SK-N-SH treated with all-trans-retinoic acid at 6 μM for 48 hours (cell line): ENCODE measurements around the gene ZNF99.

ENCODE experiments used
- ATAC-seq: fragments of 200-7000 bp; cut with Tn5 transposase; 3 replicates; pipeline ENCODE4 v1.9.1; 2020; ENCODE audit warnings: mild to moderate bottlenecking, moderate library complexity
- ARNTL ChIP-seq: fragments of 450-650 bp; formaldehyde crosslinking; IDR thresholded peaks from 2 replicates; pipeline ENCODE4 v1.5.0; 2020; ENCODE audit warnings: low read depth, mild to moderate bottlenecking, moderate library complexity, borderline replicate concordance
- BACH2 ChIP-seq: fragments of 250-450 bp; sonication (Bioruptor Pico); IDR thresholded peaks from 2 replicates; pipeline ENCODE4 v1.9.0; 2021; ENCODE audit warnings: mild to moderate bottlenecking, borderline replicate concordance
- CSDC2 ChIP-seq: fragments of 250-450 bp; sonication (Bioruptor Pico); IDR thresholded peaks from 2 replicates; pipeline ENCODE4 v1.5.0; 2020; ENCODE audit warnings: mild to moderate bottlenecking, moderate library complexity
- ESRRG ChIP-seq: fragments of 250-450 bp; sonication (Bioruptor Pico); IDR thresholded peaks from 2 replicates; pipeline ENCODE4 v1.6.1; 2021; ENCODE audit warnings: mild to moderate bottlenecking
- ISL1 ChIP-seq: fragments of 250-450 bp; sonication (Bioruptor Pico); IDR thresholded peaks from 2 replicates; pipeline ENCODE4 v2.1.2; 2022; ENCODE audit warnings: mild to moderate bottlenecking, moderate library complexity
- PPARA ChIP-seq: fragments of 250-450 bp; sonication (Bioruptor Pico); IDR thresholded peaks from 2 replicates; pipeline ENCODE4 v1.5.0; 2020; ENCODE audit warnings: mild to moderate bottlenecking, borderline replicate concordance
- RARB ChIP-seq: fragments of 250-450 bp; sonication (Bioruptor Pico); IDR thresholded peaks from 2 replicates; pipeline ENCODE4 v1.8.0; 2021; ENCODE audit warnings: mild to moderate bottlenecking, moderate library complexity
- SNAI2 ChIP-seq: fragments of 250-450 bp; sonication (Bioruptor Pico); IDR thresholded peaks from 2 replicates; pipeline ENCODE4 v1.5.0; 2020; ENCODE audit warnings: mild to moderate bottlenecking, moderate library complexity
- TCF4 ChIP-seq: fragments of 250-450 bp; sonication (Bioruptor Pico); IDR thresholded peaks from 2 replicates; pipeline ENCODE4 v1.8.0; 2021; ENCODE audit warnings: mild to moderate bottlenecking, moderate library complexity, borderline replicate concordance
- TOX ChIP-seq: fragments of 250-450 bp; sonication (Bioruptor Pico); IDR thresholded peaks from 2 replicates; pipeline ENCODE4 v1.8.0; 2021; ENCODE audit warnings: mild to moderate bottlenecking, moderate library complexity, borderline replicate concordance
- ZC3H10 ChIP-seq: fragments of 250-450 bp; sonication (Bioruptor Pico); IDR thresholded peaks from 2 replicates; pipeline ENCODE4 v1.5.1; 2021; ENCODE audit warnings: mild to moderate bottlenecking, moderate library complexity
- ZFP3 ChIP-seq: fragments of 250-450 bp; sonication (Bioruptor Pico); IDR thresholded peaks from 2 replicates; pipeline ENCODE4 v1.5.0; 2020; ENCODE audit warnings: mild to moderate bottlenecking, moderate library complexity
- ZFP30 ChIP-seq: fragments of 450-650 bp; formaldehyde crosslinking; IDR thresholded peaks from 2 replicates; pipeline ENCODE4 v1.5.0; 2022; ENCODE audit warnings: mild to moderate bottlenecking, moderate library complexity
- ZNF565 ChIP-seq: fragments of 450-650 bp; formaldehyde crosslinking; conservative IDR thresholded peaks from 2 replicates; pipeline ENCODE4 v1.5.0; 2020; ENCODE audit warnings: low read depth, mild to moderate bottlenecking, moderate library complexity
- ZNF70 ChIP-seq: fragments of 450-650 bp; formaldehyde crosslinking; IDR thresholded peaks from 2 replicates; pipeline ENCODE4 v1.5.0; 2020; ENCODE audit warnings: mild to moderate bottlenecking, moderate library complexity
- TF ChIP-seq, protein P1 (sequence below): fragments of 250-450 bp; sonication (Bioruptor Pico); IDR thresholded peaks from 2 replicates; pipeline ENCODE4 v1.8.0; 2020; ENCODE audit warnings: mild to moderate bottlenecking, moderate library complexity, borderline replicate concordance
- TF ChIP-seq, protein P2 (sequence below): fragments of 250-450 bp; sonication (Bioruptor Pico); IDR thresholded peaks from 2 replicates; pipeline ENCODE4 v1.5.1; 2020; ENCODE audit warnings: low read depth, mild to moderate bottlenecking, moderate library complexity
- TF ChIP-seq, protein P3 (sequence below): fragments of 250-450 bp; sonication (Bioruptor Pico); IDR thresholded peaks from 2 replicates; pipeline ENCODE4 v1.5.0; 2020; ENCODE audit warnings: mild to moderate bottlenecking, moderate library complexity
- TF ChIP-seq, protein P4 (sequence below): fragments of 250-450 bp; sonication (Bioruptor Pico); IDR thresholded peaks from 2 replicates; pipeline ENCODE4 v1.5.1; 2021; ENCODE audit warnings: mild to moderate bottlenecking, moderate library complexity
- TF ChIP-seq, protein P5 (sequence below): fragments of 250-450 bp; sonication (Bioruptor Pico); IDR thresholded peaks from 2 replicates; pipeline ENCODE4 v1.8.0; 2021; ENCODE audit warnings: low read depth, mild to moderate bottlenecking, moderate library complexity, borderline replicate concordance

Gene ZNF99

DNA sequence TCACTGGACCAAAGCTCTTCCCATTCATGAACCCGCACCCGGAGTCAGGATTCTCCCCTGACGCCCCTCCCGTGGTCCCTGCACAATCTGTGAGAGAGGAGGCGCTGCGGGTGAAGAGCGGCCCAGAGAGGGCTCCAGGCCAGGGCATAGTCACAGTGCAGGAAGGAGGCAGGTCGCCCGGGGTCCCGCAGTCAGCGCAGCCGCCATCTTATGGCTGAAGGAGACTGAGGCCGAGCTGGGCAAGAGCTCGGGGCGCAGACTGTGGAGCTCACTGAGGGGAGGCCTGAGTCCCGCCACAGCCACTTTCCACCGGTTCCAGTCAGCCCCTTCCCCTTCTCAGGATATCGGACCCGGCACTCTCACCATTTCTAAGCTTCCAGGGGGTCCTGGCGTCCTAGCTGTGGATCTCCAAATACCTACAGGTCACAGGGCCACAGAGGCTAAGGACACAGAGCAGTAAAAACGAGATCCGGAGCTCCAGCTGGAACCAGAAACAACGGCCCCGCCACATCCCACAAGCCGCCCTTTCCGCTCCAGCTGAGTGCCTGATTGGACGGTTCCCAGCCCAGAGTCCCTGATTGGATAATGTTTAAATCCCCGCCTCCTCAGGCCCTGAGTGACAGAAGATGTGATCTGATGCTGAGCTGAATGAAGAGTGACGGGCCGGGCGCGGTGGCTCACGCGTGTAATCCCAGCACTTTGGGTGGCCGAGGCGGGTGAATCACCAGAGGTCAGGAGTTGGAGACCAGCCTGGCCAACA, at the start of gene ZNF99:
Gene ZNF99 (minus strand): TSS at position 501 of the 760 bp plus-strand sequence. CDS start 135 bp downstream, at position 366.
- ATAC-seq, result no peak
- TF ChIP-seq ZNF70 (CRISPR knock-in tag) (no peak), PPARA (no peak), BACH2 (CRISPR knock-in tag) (no peak), ZFP3 (CRISPR knock-in tag) (no peak), CSDC2 (CRISPR knock-in tag) (no peak)
- TF ChIP-seq, protein P1, sequence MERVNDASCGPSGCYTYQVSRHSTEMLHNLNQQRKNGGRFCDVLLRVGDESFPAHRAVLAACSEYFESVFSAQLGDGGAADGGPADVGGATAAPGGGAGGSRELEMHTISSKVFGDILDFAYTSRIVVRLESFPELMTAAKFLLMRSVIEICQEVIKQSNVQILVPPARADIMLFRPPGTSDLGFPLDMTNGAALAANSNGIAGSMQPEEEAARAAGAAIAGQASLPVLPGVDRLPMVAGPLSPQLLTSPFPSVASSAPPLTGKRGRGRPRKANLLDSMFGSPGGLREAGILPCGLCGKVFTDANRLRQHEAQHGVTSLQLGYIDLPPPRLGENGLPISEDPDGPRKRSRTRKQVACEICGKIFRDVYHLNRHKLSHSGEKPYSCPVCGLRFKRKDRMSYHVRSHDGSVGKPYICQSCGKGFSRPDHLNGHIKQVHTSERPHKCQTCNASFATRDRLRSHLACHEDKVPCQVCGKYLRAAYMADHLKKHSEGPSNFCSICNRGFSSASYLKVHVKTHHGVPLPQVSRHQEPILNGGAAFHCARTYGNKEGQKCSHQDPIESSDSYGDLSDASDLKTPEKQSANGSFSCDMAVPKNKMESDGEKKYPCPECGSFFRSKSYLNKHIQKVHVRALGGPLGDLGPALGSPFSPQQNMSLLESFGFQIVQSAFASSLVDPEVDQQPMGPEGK, result no peak

DNA sequence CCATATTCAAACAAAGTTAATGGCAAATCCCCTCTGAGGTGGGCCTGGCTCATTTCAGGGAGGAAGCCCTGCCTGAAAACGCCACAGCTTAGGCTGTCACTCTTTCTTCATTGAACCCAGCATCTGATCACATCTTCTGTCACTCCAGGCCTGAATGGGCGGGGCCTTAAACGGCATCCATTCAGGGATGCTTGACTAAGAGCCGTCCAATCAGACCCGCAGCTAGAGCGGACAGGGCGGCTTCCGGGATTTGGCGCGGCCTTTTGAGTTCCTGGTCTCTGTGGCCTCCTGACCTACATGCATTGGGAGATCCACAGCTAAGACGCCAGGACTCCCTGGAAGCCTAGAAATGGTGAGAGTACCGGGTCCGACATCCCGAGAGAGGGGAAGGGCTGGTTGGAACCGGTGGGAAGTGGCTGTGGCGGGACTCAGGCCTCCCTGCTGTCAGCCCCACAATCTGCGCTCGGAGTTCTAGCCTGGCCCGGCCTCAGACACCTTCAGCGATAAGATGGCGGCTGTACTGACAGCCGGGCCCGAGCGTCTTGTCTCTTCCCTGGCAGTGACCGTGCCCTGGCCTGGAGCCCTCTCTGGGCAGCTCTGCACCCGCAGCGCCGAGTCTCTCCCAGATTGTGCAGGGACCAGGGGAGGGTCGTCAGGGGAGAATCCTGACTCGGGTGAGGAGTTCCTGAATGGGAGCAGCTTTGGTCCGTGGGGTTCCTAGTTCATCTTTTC, 48.2 kb upstream of the ZNF99 start, which contains the start of gene ZNF723:
Gene ZNF723 (plus strand): TSS at position 261 of the 732 bp plus-strand sequence. CDS start 89 bp downstream, at position 350.
- no peak for ATAC-seq
- no peak for TF ChIP-seq ZNF565 (CRISPR knock-in tag)
- TF ChIP-seq, protein P2, sequence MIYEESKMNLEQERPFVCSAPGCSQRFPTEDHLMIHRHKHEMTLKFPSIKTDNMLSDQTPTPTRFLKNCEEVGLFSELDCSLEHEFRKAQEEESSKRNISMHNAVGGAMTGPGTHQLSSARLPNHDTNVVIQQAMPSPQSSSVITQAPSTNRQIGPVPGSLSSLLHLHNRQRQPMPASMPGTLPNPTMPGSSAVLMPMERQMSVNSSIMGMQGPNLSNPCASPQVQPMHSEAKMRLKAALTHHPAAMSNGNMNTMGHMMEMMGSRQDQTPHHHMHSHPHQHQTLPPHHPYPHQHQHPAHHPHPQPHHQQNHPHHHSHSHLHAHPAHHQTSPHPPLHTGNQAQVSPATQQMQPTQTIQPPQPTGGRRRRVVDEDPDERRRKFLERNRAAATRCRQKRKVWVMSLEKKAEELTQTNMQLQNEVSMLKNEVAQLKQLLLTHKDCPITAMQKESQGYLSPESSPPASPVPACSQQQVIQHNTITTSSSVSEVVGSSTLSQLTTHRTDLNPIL (CRISPR knock-in tag), result no peak
- TF ChIP-seq ISL1 (CRISPR knock-in tag), result no peak
- no peak for TF ChIP-seq ESRRG (CRISPR knock-in tag)
- TF ChIP-seq TOX (CRISPR knock-in tag), result no peak
- no peak for TF ChIP-seq RARB (CRISPR knock-in tag)
- TF ChIP-seq ZC3H10 (CRISPR knock-in tag), result no peak
- TF ChIP-seq ZFP3 (CRISPR knock-in tag), result no peak
- TF ChIP-seq PPARA, result no peak
- TF ChIP-seq CSDC2 (CRISPR knock-in tag), result no peak
- no peak for TF ChIP-seq TCF4
- TF ChIP-seq ARNTL (CRISPR knock-in tag), result no peak
- TF ChIP-seq, protein P3, sequence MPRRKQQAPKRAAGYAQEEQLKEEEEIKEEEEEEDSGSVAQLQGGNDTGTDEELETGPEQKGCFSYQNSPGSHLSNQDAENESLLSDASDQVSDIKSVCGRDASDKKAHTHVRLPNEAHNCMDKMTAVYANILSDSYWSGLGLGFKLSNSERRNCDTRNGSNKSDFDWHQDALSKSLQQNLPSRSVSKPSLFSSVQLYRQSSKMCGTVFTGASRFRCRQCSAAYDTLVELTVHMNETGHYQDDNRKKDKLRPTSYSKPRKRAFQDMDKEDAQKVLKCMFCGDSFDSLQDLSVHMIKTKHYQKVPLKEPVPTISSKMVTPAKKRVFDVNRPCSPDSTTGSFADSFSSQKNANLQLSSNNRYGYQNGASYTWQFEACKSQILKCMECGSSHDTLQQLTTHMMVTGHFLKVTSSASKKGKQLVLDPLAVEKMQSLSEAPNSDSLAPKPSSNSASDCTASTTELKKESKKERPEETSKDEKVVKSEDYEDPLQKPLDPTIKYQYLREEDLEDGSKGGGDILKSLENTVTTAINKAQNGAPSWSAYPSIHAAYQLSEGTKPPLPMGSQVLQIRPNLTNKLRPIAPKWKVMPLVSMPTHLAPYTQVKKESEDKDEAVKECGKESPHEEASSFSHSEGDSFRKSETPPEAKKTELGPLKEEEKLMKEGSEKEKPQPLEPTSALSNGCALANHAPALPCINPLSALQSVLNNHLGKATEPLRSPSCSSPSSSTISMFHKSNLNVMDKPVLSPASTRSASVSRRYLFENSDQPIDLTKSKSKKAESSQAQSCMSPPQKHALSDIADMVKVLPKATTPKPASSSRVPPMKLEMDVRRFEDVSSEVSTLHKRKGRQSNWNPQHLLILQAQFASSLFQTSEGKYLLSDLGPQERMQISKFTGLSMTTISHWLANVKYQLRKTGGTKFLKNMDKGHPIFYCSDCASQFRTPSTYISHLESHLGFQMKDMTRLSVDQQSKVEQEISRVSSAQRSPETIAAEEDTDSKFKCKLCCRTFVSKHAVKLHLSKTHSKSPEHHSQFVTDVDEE (CRISPR knock-in tag), result no peak
- no peak for TF ChIP-seq SNAI2 (CRISPR knock-in tag)
- TF ChIP-seq, protein P4, sequence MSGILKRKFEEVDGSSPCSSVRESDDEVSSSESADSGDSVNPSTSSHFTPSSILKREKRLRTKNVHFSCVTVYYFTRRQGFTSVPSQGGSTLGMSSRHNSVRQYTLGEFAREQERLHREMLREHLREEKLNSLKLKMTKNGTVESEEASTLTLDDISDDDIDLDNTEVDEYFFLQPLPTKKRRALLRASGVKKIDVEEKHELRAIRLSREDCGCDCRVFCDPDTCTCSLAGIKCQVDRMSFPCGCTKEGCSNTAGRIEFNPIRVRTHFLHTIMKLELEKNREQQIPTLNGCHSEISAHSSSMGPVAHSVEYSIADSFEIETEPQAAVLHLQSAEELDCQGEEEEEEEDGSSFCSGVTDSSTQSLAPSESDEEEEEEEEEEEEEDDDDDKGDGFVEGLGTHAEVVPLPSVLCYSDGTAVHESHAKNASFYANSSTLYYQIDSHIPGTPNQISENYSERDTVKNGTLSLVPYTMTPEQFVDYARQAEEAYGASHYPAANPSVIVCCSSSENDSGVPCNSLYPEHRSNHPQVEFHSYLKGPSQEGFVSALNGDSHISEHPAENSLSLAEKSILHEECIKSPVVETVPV (CRISPR knock-in tag), result no peak
- TF ChIP-seq, protein P1, result no peak
- TF ChIP-seq ZFP30 (CRISPR knock-in tag), result no peak
- TF ChIP-seq, protein P5, sequence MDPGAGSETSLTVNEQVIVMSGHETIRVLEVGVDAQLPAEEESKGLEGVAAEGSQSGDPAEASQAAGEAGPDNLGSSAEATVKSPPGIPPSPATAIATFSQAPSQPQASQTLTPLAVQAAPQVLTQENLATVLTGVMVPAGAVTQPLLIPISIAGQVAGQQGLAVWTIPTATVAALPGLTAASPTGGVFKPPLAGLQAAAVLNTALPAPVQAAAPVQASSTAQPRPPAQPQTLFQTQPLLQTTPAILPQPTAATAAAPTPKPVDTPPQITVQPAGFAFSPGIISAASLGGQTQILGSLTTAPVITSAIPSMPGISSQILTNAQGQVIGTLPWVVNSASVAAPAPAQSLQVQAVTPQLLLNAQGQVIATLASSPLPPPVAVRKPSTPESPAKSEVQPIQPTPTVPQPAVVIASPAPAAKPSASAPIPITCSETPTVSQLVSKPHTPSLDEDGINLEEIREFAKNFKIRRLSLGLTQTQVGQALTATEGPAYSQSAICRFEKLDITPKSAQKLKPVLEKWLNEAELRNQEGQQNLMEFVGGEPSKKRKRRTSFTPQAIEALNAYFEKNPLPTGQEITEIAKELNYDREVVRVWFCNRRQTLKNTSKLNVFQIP (CRISPR knock-in tag), result no peak
